Measurements from ENCODE around the gene TMEM42.
A peak's percentile ranks its signal among the peaks of the same experiment; 100 is the strongest.
"Not testable (repeated sequence)": the region's sequence is repeated elsewhere in the genome, so short reads cannot be mapped to it uniquely, and the experiment has no call there.

TMEM42 gene

DNA sequence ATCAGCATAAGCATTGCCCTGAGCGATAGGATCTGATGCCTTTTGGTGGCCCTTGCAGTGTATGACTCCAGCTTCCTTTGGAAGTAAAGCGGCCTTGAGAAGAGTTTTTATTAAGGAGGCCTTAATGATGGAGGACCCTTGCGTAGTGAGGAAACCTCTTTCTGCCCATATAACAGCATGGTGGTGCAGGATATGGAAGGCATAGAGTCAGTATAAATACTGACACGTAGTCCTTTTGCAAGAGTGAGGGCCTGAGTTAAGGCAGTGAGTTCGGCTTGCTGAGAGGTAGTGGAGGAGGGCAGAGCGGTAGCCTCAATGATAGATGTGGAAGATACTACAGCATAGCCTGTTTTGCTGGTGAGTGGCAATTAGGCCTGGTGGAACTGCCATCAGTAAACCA, 5.0 kb upstream of the TMEM42 start:
- not testable (repeated sequence) for DNase-seq, H3K27ac Mint-ChIP-seq, ATAC-seq, H3K4me3 Mint-ChIP-seq, H3K9me3 Mint-ChIP-seq, H3K4me1 Mint-ChIP-seq, H3K27me3 Mint-ChIP-seq
- H3K36me3 Mint-ChIP-seq (ENCODE audit: low read depth) = peaks cover 22% of the 10 kb centered on the region

DNA sequence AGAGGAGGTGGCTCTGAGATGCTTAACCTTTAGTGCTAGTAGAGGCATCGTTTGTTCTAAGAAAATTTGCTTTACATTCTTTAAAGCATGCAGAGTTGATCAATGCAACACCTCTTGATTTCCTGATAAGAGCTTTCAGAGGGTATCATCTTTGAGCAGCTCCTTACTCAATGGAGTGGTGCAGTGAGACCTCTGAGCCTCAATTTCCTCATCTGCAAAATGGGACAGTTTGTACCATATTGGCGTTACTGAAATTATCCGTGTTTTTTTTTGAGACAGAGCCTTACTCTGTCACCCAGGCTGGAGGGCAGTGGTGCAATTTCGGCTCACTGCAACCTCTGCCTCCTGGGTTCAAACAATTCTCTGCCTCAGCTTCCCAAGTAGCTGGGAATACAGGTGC, 1.6 kb upstream of the TMEM42 start:
- DNase-seq = no peak
- Mint-ChIP-seq H3K27ac (no peak overlapping the region), H3K27me3 (no peaks in the 10 kb centered on the region), H3K4me3 (no peak overlapping the region), H3K9me3 (no peaks in the 10 kb centered on the region), H3K36me3 (ENCODE audit: low read depth) (peaks cover 1% of the 10 kb centered on the region), H3K4me1 (peaks cover 23% of the 10 kb centered on the region)
- no peak for ATAC-seq

DNA sequence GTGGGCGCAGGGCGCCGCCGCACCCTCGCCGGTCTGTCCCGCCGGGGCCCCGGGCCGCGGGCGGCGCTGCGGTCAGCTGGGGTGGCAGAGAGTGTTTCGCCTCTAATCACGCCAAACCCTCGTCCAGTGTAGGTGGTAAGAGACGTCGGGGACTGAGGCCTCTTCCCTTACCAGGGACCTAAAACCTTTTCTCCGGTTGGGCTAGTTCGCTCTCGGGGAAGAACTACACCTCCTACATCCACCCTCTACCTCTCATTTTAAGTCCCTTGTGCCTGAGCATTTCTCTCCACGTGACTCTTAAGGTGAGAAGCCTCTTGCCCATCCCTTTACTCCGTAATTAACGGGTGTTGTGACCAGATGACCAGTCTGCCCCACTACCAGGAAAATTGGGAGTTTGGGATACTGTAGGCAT, 520 bp downstream of the TMEM42 start:
- Mint-ChIP-seq H3K4me3 (peak overlapping the region; percentile 84), H3K27ac (peak overlapping the region; percentile 83), H3K27me3 (no peaks in the 10 kb centered on the region), H3K36me3 (ENCODE audit: low read depth) (peaks cover 15% of the 10 kb centered on the region), H3K4me1 (peaks cover 40% of the 10 kb centered on the region), H3K9me3 (no peaks in the 10 kb centered on the region)
- ATAC-seq = peak; percentile 12
- DNase-seq = no peak

DNA sequence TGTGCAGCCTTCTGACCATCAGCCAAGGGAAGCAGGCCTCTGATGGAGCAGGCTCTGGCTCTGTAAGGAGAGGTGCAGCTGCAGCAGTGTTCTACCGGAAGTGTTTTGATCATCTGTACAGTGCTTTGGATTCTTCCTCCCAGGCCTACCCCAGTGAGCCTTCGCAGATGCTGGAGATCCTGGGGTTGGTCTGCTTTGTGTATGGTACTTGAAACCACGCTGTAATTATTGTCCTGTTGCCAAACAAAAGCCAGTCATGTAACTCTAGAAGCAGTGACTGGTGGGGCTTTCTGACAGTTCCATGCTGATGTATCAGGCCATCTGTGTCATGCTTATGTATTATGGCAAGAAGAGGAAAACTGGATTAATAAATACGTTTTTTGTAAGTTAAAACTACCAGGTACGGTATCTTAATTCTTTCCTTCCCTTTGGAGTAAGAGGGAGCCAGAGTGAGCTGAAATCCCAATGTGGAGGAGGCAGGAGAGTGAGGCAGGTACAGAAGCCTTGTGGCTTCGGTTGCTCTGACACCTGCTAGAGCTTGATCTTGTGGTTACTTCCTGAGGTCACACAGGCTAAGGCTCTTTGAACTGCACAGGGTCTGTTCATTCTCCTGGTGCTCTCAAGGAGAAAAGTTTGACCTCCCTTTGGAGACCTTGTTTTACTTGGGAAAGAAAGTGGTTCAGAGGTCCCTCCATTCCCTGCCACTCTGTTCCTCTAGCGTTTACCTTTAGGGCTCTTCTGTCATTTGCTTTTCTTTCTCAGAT, 3.7 kb downstream of the TMEM42 start:
- H3K4me3 Mint-ChIP-seq = no peak overlapping the region
- H3K36me3 Mint-ChIP-seq (ENCODE audit: low read depth) = peaks cover 20% of the 10 kb centered on the region
- peak overlapping the region; percentile 27 for H3K27ac Mint-ChIP-seq
- ATAC-seq = no peak
- DNase-seq = no peak
- peaks cover 41% of the 10 kb centered on the region for H3K4me1 Mint-ChIP-seq
- H3K9me3 Mint-ChIP-seq = no peaks in the 10 kb centered on the region
- H3K27me3 Mint-ChIP-seq = no peaks in the 10 kb centered on the region

DNA sequence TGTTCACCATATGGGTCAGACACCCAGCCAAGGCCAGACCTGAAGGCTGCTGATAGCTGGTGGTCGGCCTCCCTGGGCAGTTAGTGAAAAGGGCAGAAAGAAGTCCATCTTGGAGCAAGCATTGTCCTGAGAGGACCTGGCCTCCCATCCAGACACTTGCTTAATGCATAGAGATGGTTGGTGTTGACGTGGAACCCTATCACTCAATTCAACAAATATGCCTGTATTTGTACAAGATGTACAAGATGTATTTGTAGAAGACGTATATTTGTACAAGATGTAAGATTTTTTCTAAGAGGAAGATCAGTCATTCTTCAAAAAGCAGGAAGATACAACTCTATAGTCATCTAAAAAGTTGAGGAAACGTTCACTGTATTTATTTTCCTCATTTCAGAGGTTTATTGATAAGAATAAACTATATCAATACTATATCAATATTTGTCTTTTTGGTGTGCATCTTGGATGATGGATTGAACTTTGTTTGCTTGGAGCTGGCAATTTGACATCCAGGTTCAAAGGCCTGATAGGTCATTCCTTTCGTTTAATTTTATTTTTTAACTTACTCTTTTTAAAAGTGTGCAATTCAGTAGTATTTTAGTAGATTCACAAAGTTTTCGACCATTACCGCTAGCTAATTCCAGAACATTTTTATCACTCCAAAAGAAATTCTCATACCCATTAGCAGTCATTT, 5.9 kb downstream of the TMEM42 start:
- Mint-ChIP-seq H3K27me3 (no peaks in the 10 kb centered on the region), H3K9me3 (no peaks in the 10 kb centered on the region), H3K36me3 (ENCODE audit: low read depth) (peaks cover 19% of the 10 kb centered on the region), H3K27ac (no peak overlapping the region), H3K4me1 (peaks cover 34% of the 10 kb centered on the region), H3K4me3 (no peak overlapping the region)
- ATAC-seq (no peak), DNase-seq (no peak)

DNA sequence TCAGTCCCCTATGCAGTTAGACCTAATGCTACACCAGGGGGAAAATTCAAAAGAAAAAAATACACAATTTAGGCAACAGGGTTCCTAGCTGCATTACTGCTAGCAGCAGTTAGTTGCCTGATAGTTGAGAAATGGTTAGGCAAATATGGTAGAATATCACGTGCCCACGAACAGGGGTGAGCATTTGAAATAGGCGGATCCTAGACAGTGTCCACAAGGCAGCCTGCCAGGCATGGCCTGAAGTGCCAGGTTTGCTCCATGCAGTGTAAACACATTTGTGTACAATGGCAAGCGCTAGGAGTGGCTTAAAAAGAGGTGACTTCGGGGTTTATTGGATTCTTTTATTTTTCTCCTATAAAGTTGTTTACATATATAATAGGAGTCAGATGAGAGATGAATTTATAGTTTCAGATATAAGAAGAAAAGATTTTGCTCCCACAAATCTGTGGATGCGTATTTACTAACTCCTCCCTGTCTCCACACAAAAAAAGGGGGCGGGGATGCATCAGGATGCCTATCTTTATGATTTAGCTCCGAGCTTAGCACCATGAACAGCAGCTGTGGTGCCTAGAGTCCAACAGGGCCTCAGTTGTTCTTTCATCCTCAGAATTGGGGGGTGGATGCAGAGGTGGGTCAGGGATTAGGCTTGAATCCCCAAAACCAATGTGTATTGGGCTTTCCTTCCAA, 8.8 kb downstream of the TMEM42 start:
- peaks cover 15% of the 10 kb centered on the region for H3K36me3 Mint-ChIP-seq (ENCODE audit: low read depth)
- DNase-seq (no peak), ATAC-seq (no peak)
- no peak overlapping the region for H3K27ac Mint-ChIP-seq
- no peaks in the 10 kb centered on the region for H3K27me3 Mint-ChIP-seq
- H3K4me3 Mint-ChIP-seq = no peak overlapping the region
- H3K9me3 Mint-ChIP-seq = no peaks in the 10 kb centered on the region
- peaks cover 15% of the 10 kb centered on the region for H3K4me1 Mint-ChIP-seq

DNA sequence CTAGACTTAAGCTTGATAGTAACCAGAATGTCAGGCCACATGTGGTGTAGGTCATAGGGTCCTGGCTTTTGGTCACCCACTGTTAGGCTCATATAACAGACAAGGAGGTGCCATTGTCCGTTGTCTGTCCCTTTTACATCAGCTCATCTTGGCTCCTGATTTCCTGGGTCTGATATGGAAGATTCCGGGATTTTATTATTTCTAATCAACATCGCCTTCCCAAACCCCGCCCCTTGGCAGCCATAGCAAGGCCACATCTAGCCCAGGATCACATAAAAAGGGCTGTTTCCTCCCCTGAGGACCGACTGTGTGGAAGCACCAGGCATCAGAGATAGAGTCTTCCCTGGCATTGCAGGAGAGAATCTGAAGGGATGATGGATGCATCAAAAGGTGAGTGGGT, 12.6 kb downstream of the TMEM42 start, which contains the start of gene TGM4:
Gene TGM4 (plus strand): TSS at position 301 of the 400 bp plus-strand sequence. CDS start 71 bp downstream, at position 372.
- no peaks in the 10 kb centered on the region for H3K27me3 Mint-ChIP-seq
- DNase-seq (no peak), ATAC-seq (no peak)
- no peaks in the 10 kb centered on the region for H3K36me3 Mint-ChIP-seq (ENCODE audit: low read depth)
- no peak within 1 kb of the TSS for H3K4me3 Mint-ChIP-seq
- no peaks in the 10 kb centered on the region for H3K9me3 Mint-ChIP-seq
- H3K27ac Mint-ChIP-seq = no peak within 1 kb of the TSS
- H3K4me1 Mint-ChIP-seq = no peaks in the 10 kb centered on the region

DNA sequence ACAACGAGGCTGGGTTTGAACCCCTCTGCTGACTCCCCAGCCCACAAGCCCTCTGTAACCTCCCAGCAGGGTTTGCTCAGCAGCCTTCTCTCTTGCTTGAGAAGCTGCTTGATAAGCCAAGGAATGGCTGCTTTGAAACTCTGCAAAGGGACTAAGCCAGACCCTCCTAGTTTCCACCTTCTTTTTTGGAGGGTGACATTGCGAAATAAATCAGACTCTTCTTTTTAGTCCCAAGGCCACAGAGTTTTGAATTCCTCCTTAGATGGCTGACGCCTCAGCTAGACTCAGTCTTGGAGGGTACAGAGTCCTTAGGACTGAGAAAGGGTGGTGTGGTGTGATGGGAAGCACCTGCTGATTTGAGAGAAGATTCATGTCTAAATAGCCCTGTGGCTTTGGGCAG, 13.9 kb downstream of the TMEM42 start:
- DNase-seq (no peak), ATAC-seq (no peak)
- Mint-ChIP-seq H3K4me3 (no peak overlapping the region), H3K9me3 (no peaks in the 10 kb centered on the region), H3K4me1 (no peaks in the 10 kb centered on the region), H3K36me3 (ENCODE audit: low read depth) (no peaks in the 10 kb centered on the region), H3K27ac (no peak overlapping the region), H3K27me3 (no peaks in the 10 kb centered on the region)

DNA sequence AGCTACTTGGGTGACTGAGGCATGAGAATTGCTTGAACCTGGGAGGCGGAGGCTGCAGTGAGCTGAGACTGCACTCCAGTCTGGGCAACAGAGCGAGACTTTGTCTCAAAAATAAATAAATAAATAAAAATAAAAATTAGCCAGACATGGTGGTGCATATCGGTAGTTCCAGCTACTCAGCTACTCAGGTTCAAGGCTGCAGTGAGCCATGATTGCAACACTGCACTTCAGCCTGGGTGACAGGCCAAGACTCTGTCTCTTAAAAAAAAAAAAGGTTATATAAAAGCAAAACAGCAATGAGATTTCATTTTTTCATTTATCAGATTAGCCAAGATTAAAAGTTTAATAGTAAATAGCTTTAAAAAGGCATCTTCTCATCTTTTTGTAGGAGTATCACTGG, 15.6 kb downstream of the TMEM42 start:
- ATAC-seq = no peak
- Mint-ChIP-seq H3K9me3 (no peaks in the 10 kb centered on the region), H3K27me3 (no peaks in the 10 kb centered on the region)

DNA sequence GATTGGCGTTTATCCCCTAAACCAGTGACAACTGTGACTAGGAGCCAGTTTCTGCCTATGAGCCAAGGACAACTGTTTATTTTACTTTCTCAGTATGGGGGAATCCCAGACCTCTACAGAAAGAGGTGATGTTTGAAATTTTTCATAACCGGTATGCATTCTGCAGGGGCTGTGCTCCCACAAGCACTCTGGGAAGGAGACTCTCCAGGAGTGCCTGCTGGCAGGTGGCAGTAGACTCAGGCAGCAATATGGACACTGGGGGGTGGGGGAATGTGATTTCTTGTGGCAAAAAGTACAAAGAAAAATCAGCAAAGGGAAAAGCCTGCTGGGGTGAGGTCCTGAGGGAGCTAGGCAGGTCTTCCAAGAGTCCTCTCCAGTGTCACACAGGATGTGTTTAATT, 18.6 kb downstream of the TMEM42 start:
- no peaks in the 10 kb centered on the region for H3K9me3 Mint-ChIP-seq
- no peak overlapping the region for H3K27ac Mint-ChIP-seq
- H3K4me1 Mint-ChIP-seq = peaks cover 2% of the 10 kb centered on the region
- no peak overlapping the region for H3K4me3 Mint-ChIP-seq
- DNase-seq (no peak), ATAC-seq (no peak)
- H3K36me3 Mint-ChIP-seq (ENCODE audit: low read depth) = no peaks in the 10 kb centered on the region
- no peaks in the 10 kb centered on the region for H3K27me3 Mint-ChIP-seq

More for the DNA sequence above, 15.6 kb downstream of the TMEM42 start:
- Mint-ChIP-seq H3K27ac (no peak overlapping the region), H3K4me3 (no peak overlapping the region), H3K36me3 (ENCODE audit: low read depth) (no peaks in the 10 kb centered on the region), H3K4me1 (no peaks in the 10 kb centered on the region)
- DNase-seq = no peak

DNA sequence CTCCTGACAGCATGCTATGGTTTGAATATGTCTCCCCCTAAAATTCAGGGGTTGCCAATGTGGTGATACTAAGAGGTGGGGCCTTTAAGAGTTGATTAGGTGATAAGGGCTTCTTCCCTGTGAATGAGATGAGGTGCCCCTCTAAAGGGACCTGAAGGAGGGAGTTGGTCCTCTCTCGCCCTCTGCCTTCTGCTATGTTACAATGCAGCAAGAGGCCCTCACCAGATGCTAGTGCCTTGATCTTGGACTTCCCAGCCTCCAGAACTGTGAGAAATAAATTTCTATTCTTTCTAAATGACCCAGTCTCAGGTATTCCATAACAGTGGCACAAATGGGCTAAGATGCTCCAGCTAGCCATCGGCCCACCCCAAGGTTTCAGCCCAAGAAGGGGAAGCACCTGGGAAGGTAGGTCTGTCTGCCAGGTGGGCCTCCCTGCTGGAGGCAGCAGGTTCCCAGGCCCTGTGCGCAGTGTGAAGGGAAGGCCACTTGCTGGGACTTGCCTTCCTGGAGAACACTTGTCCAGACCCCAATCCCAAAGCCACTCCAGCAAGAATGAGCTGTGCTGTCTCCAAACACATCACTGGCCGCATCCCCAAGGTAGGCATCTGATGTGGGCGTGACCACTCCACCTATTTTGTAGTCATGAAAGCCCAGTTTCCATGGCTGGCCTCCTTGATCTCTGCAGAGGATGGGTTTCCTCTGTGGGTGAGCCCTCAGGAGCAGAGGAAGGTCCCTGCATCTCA, 21.7 kb downstream of the TMEM42 start:
- no peak overlapping the region for H3K4me3 Mint-ChIP-seq
- peaks cover 7% of the 10 kb centered on the region for H3K27me3 Mint-ChIP-seq
- no peaks in the 10 kb centered on the region for H3K36me3 Mint-ChIP-seq (ENCODE audit: low read depth)
- ATAC-seq (no peak), DNase-seq (no peak)
- no peaks in the 10 kb centered on the region for H3K9me3 Mint-ChIP-seq
- H3K27ac Mint-ChIP-seq = no peak overlapping the region
- peaks cover 6% of the 10 kb centered on the region for H3K4me1 Mint-ChIP-seq

DNA sequence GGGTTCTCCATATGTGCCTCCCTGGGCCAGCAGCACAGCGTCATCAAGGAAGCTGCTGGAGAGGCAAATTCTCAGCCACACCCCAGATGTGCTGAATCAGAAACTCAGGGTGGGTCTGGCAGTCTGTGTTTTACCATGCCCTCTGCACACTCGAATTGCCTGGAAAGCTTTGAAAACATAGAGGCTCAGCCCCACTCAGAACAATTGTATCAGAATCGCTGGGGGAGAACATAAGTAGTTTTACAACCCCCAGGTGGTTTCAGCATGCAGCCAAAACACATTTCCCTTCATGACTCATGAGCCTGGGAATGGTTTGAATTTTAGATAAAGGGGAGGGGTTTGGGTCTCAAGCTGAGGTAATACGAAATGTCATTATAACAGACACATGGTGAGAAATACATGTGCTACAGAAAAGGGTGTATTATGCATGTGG, 22.3 kb downstream of the TMEM42 start:
- Mint-ChIP-seq H3K9me3 (no peaks in the 10 kb centered on the region), H3K27ac (no peak overlapping the region), H3K4me1 (peaks cover 6% of the 10 kb centered on the region), H3K36me3 (ENCODE audit: low read depth) (no peaks in the 10 kb centered on the region), H3K4me3 (no peak overlapping the region), H3K27me3 (peaks cover 7% of the 10 kb centered on the region)
- DNase-seq = no peak
- no peak for ATAC-seq

DNA sequence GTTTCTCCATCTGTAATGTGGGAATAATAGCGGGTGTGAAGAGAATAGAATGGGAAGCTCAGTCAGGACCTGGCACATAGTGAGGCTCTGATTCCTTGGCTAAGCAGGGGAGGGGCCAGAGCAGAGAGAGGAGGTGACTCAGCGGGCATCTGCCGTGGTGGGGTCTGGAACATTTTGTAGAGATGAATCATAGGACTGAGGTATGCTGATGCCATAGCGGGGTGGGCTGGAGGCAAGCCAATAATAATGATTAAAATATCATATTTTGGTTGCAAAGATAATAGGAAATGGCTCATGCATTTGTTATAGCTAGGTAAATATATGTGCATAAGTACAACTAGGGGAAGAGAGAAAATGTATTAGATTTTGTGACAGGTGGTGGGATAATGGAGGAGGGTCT, 23.9 kb downstream of the TMEM42 start:
- Mint-ChIP-seq H3K4me1 (peaks cover 6% of the 10 kb centered on the region), H3K36me3 (ENCODE audit: low read depth) (no peaks in the 10 kb centered on the region), H3K27me3 (peaks cover 7% of the 10 kb centered on the region), H3K9me3 (no peaks in the 10 kb centered on the region), H3K4me3 (no peak overlapping the region), H3K27ac (no peak overlapping the region)
- ATAC-seq = peak; percentile 66
- DNase-seq = no peak

DNA sequence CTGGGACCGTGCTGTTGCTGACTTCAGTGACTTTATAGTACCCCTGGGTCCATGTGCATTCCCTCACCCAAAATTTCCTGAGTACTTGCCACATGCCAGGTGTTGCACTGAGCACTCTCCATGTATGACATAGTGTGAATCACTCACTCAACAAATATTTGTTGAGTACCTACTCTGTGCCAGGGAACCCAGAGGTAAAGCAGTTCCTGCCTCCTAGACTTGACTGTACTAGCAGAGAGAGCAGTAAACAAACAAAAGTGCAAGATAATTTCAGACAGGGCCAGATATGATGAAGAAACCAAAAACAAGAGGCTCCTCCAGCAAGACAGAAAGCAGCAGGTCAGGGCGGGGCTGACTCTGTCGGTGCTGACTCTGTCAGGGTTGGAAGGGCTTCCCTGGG, 24.8 kb downstream of the TMEM42 start:
- no peak overlapping the region for H3K4me3 Mint-ChIP-seq
- DNase-seq = no peak
- H3K4me1 Mint-ChIP-seq = peaks cover 6% of the 10 kb centered on the region
- peaks cover 7% of the 10 kb centered on the region for H3K27me3 Mint-ChIP-seq
- no peak overlapping the region for H3K27ac Mint-ChIP-seq
- H3K9me3 Mint-ChIP-seq = no peaks in the 10 kb centered on the region
- no peaks in the 10 kb centered on the region for H3K36me3 Mint-ChIP-seq (ENCODE audit: low read depth)
- no peak for ATAC-seq
